IMR-90 (cell line): ENCODE measurements around the gene TOMM40. TPM values are rescaled to one million over a fixed set of nuclear protein-coding genes. Genes with fewer than 3 reads are reported as not detected.

Source experiments
- ATAC-seq: fragments of 200-7000 bp; cut with Tn5 transposase; 2 replicates; pipeline ENCODE4 v1.9.1; 2020; ENCODE audit warnings: low read depth, mild to moderate bottlenecking, moderate library complexity
- BruUV-seq: library from RNA; stranded (reverse); fragments of 400-500 nt; replicated peaks from 2 replicates; lab custom pipeline; 2021; lab: Mats Ljungman, UMichigan
- CTCF ChIA-PET: fragments of 300-600 bp; formaldehyde crosslinking; extraction: SDS; loops from one replicate; lab custom pipeline; 2021; ENCODE audit warnings: antibody characterized with exemption; lab: Yijun Ruan, JAX
- POLR2A ChIA-PET: fragments of 300-600 bp; sonication (Branson Sonifier 250); formaldehyde crosslinking; loops from one replicate; lab custom pipeline; 2022; ENCODE audit warnings: antibody characterized with exemption; ENCODE audit not compliant: unreplicated experiment; lab: Charles Lee
- DNase-seq: peaks from one replicate; pipeline ENCODE4 v3.0.0; 2013
- H2AFZ ChIP-seq: replicated peaks from 2 replicates; pipeline ENCODE3; 2013; ENCODE audit warnings: low read length, mild to moderate bottlenecking; ENCODE audit not compliant: poor library complexity
- H2AK5ac ChIP-seq: 2 replicates; pipeline ENCODE4 v1.6.1; 2013; ENCODE audit warnings: low read depth, low read length, inconsistent platforms
- H2AK9ac ChIP-seq: replicated peaks from 2 replicates; pipeline ENCODE3; 2013; ENCODE audit warnings: mild to moderate bottlenecking, low read depth, low read length, moderate library complexity; ENCODE audit not compliant: poor library complexity
- H2BK120ac ChIP-seq: 2 replicates; pipeline ENCODE4 v1.6.1; 2013; ENCODE audit warnings: low read depth, low read length, inconsistent platforms
- H2BK15ac ChIP-seq: 3 replicates; pipeline ENCODE4 v1.6.1; 2013; ENCODE audit warnings: low read depth, low read length, inconsistent platforms
- H2BK20ac ChIP-seq: 2 replicates; pipeline ENCODE4 v1.6.1; 2013; ENCODE audit warnings: low read depth, mild to moderate bottlenecking, inconsistent platforms, low read length, moderate library complexity
- H2BK5ac ChIP-seq: 2 replicates; pipeline ENCODE4 v1.6.1; 2013; ENCODE audit warnings: mild to moderate bottlenecking, low read depth, low read length, inconsistent platforms; ENCODE audit not compliant: poor library complexity, severe bottlenecking
- H3K14ac ChIP-seq: replicated peaks from 2 replicates; pipeline ENCODE4 v1.6.1; 2013; ENCODE audit warnings: low read depth, low read length, inconsistent platforms
- H3K18ac ChIP-seq: 2 replicates; pipeline ENCODE4 v1.6.1; 2013; ENCODE audit warnings: low read depth, low read length, control low read depth
- H3K23ac ChIP-seq: 2 replicates; pipeline ENCODE4 v1.6.1; 2013; ENCODE audit warnings: low read depth, low read length, inconsistent platforms
- H3K27ac ChIP-seq: 2 replicates; pipeline ENCODE4 v1.5.1; 2013; ENCODE audit warnings: mild to moderate bottlenecking, control low read depth, low read length; ENCODE audit not compliant: insufficient read depth
- H3K27me3 ChIP-seq: 2 replicates; pipeline ENCODE4 v1.6.1; 2013; ENCODE audit warnings: low read length; ENCODE audit not compliant: control insufficient read depth, insufficient read depth
- H3K36me3 ChIP-seq: 2 replicates; pipeline ENCODE4 v1.6.1; 2013; ENCODE audit warnings: low read length, mixed read lengths; ENCODE audit not compliant: control insufficient read depth, insufficient read depth
- H3K4ac ChIP-seq: 2 replicates; pipeline ENCODE4 v1.6.1; 2013; ENCODE audit warnings: low read depth, low read length, inconsistent platforms
- H3K4me1 ChIP-seq: 2 replicates; pipeline ENCODE4 v1.6.1; 2013; ENCODE audit warnings: low read length, mixed read lengths; ENCODE audit not compliant: control insufficient read depth, insufficient read depth
- H3K4me2 ChIP-seq: 2 replicates; pipeline ENCODE4 v1.6.1; 2013; ENCODE audit warnings: low read depth, mild to moderate bottlenecking, control low read depth, low read length, moderate library complexity
- H3K4me3 ChIP-seq: 2 replicates; pipeline ENCODE4 v1.5.1; 2013; ENCODE audit warnings: low read depth, mild to moderate bottlenecking, control low read depth, low read length, moderate library complexity; ENCODE audit not compliant: insufficient read depth
- H3K56ac ChIP-seq: 2 replicates; pipeline ENCODE4 v1.6.1; 2013; ENCODE audit warnings: low read length, inconsistent platforms; ENCODE audit not compliant: insufficient read depth; ENCODE audit errors: extremely low read depth
- H3K79me1 ChIP-seq, 2 experiments: 2 replicates each; pipeline ENCODE4 v1.6.1; 2013; ENCODE audit warnings: low read length in 2 of 2, inconsistent platforms in 1 of 2, low read depth in 1 of 2
- H3K9ac ChIP-seq: 2 replicates; pipeline ENCODE4 v1.6.1; 2013; ENCODE audit warnings: low read depth, low read length, control low read depth
- H3K9me1 ChIP-seq: 2 replicates; pipeline ENCODE4 v1.6.1; 2013; ENCODE audit warnings: low read length, inconsistent platforms; ENCODE audit not compliant: insufficient read depth
- H3K9me3 ChIP-seq: 2 replicates; pipeline ENCODE4 v1.6.1; 2013; ENCODE audit warnings: low read length; ENCODE audit not compliant: control insufficient read depth, insufficient read depth
- H4K20me1 ChIP-seq: 2 replicates; pipeline ENCODE4 v1.6.1; 2013; ENCODE audit warnings: low read length, inconsistent platforms; ENCODE audit not compliant: insufficient read depth
- H4K5ac ChIP-seq: 2 replicates; pipeline ENCODE4 v1.6.1; 2013; ENCODE audit warnings: mild to moderate bottlenecking, low read depth, low read length, control low read depth
- H4K8ac ChIP-seq, 2 experiments: 2 replicates each; pipeline ENCODE4 v1.6.1; 2013; ENCODE audit warnings: low read depth in 2 of 2, low read length in 2 of 2, control low read depth in 1 of 2, inconsistent platforms in 1 of 2
- H4K91ac ChIP-seq: 2 replicates; pipeline ENCODE4 v1.6.1; 2013; ENCODE audit warnings: low read depth, low read length, inconsistent platforms; ENCODE audit not compliant: insufficient read depth
- BHLHE40 ChIP-seq: fragments of 150-350 bp; IDR thresholded peaks from 2 replicates; pipeline ENCODE4 v1.6.1; 2016; ENCODE audit warnings: mild to moderate bottlenecking, low read depth, low read length
- CEBPB ChIP-seq: IDR thresholded peaks from 2 replicates; pipeline ENCODE4 v1.6.1; 2012; ENCODE audit warnings: low read depth, low read length, improper control_type of control experiment
- CHD1 ChIP-seq: IDR thresholded peaks from 2 replicates; pipeline ENCODE4 v1.6.1; 2012; ENCODE audit warnings: low read depth, low read length, improper control_type of control experiment
- FOS ChIP-seq: fragments of 150-350 bp; IDR thresholded peaks from 2 replicates; pipeline ENCODE4 v1.6.1; 2016; ENCODE audit warnings: low read depth, low read length
- MAFK ChIP-seq: IDR thresholded peaks from 2 replicates; pipeline ENCODE4 v1.6.1; 2012; ENCODE audit warnings: low read depth, low read length, improper control_type of control experiment
- MAZ ChIP-seq: IDR thresholded peaks from 2 replicates; pipeline ENCODE4 v1.6.1; 2012; ENCODE audit warnings: low read depth, mild to moderate bottlenecking, low read length, improper control_type of control experiment, moderate library complexity, borderline replicate concordance
- MXI1 ChIP-seq: IDR thresholded peaks from 2 replicates; pipeline ENCODE4 v1.6.1; 2012; ENCODE audit warnings: low read depth, mild to moderate bottlenecking, low read length, moderate library complexity, borderline replicate concordance
- NFE2L2 ChIP-seq: fragments of 150-350 bp; IDR thresholded peaks from 2 replicates; pipeline ENCODE4 v1.6.1; 2016; ENCODE audit warnings: low read depth, mild to moderate bottlenecking, low read length
- POLR2A ChIP-seq: IDR thresholded peaks from 2 replicates; pipeline ENCODE4 v1.6.1; 2012; ENCODE audit warnings: mild to moderate bottlenecking, low read depth, low read length
- RAD21 ChIP-seq: IDR thresholded peaks from 2 replicates; pipeline ENCODE4 v1.6.1; 2012; ENCODE audit warnings: low read length, improper control_type of control experiment
- RCOR1 ChIP-seq: IDR thresholded peaks from 2 replicates; pipeline ENCODE4 v1.6.1; 2012; ENCODE audit warnings: mild to moderate bottlenecking, low read length, improper control_type of control experiment; ENCODE audit not compliant: insufficient replicate concordance
- RFX5 ChIP-seq: IDR thresholded peaks from 2 replicates; pipeline ENCODE4 v1.8.0; 2012; ENCODE audit warnings: low read depth, mild to moderate bottlenecking, low read length, moderate library complexity
- SMC3 ChIP-seq: fragments of 150-350 bp; IDR thresholded peaks from 2 replicates; pipeline ENCODE4 v1.6.1; 2016; ENCODE audit warnings: low read depth, mild to moderate bottlenecking, antibody characterized with exemption, low read length, moderate library complexity
- USF2 ChIP-seq: fragments of 150-350 bp; IDR thresholded peaks from 2 replicates; pipeline ENCODE4 v1.6.1; 2017; ENCODE audit warnings: mild to moderate bottlenecking, antibody characterized with exemption, low read length, low read depth
- WGBS, 2 experiments: methylation state at CpG; one replicate each; pipeline versions ENCODE4 v1.1.5 to v1.1.7; 2013; ENCODE audit warnings: missing lambda C conversion rate in 2 of 2; ENCODE audit not compliant: insufficient read length in 1 of 2; ENCODE audit errors: extremely low coverage in 2 of 2; 5-methylcytosine and 5-hydroxymethylcytosine counted together
- dilution Hi-C: fragments of 300-500 bp; cut with HindIII; formaldehyde crosslinking; loops from one replicate; pipeline ENCODE4 v1.14.3; 2018; ENCODE audit warnings: low sequenced_read_pairs; ENCODE audit not compliant: unreplicated experiment
- in situ Hi-C: fragments of 300-500 bp; cut with MboI; formaldehyde crosslinking; loops from 3 replicates; pipeline ENCODE4 v1.14.3; 2019; ENCODE audit warnings: low sequenced_read_pairs, inconsistent platforms, mixed read lengths
- intact Hi-C: fragments of 100-400 bp; cut with micrococcal nuclease; formaldehyde crosslinking; loops from 2 replicates; pipeline ENCODE4 v1.10.0; 2022
- polyA plus RNA-seq, 3 experiments: library from polyadenylated mRNA; depleted of rRNA; stranded (reverse); fragments of >200 nt; gene quantifications; 2 replicates each; pipeline ENCODE4 v1.2.3, GENCODE V29; 2012; ENCODE audit warnings: low replicate concordance in 1 of 3
- total RNA-seq: library from RNA; depleted of rRNA; stranded (reverse); fragments of >200 nt; gene quantifications from 2 replicates; pipeline ENCODE4 v1.2.3, GENCODE V29; 2012
- TF ChIP-seq, protein P1 (sequence below): conservative IDR thresholded peaks from 2 replicates; pipeline ENCODE4 v1.5.1; 2012; ENCODE audit warnings: mild to moderate bottlenecking, low read depth, low read length, improper control_type of control experiment
- TF ChIP-seq, protein P2 (sequence below): fragments of 150-350 bp; IDR thresholded peaks from 2 replicates; pipeline ENCODE4 v1.6.1; 2016; ENCODE audit warnings: low read depth, mild to moderate bottlenecking, low read length, moderate library complexity, borderline replicate concordance

Gene TOMM40
- total and polyA plus RNA-seq, 2 of the 4 experiments (the other 2 are of a cell fraction): 54.8 to 62.6 TPM

DNA sequence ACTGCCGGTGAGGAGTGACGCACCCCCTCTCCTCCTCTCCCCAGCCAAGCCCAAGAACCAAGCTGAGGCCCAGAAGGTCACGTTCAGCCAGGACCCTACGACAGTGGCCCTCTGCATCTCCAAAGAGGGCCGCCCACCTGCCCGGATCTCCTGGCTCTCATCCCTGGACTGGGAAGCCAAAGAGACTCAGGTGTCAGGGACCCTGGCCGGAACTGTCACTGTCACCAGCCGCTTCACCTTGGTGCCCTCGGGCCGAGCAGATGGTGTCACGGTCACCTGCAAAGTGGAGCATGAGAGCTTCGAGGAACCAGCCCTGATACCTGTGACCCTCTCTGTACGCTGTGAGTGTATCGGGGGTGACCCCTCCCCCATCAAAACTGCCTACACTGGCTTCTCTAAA is 19.2 kb upstream of the TOMM40 start:
- WGBS, 2 experiments: 98% methylated on average over 8 of the region's 14 CpGs; no CpG with 5 or more reads in 1 of the 2 experiments

More for the DNA sequence above, 19.2 kb upstream of the TOMM40 start:
- peaks cover 32% of the 10 kb centered on the region for H4K20me1 ChIP-seq
- TF ChIP-seq SMC3: no peak
- TF ChIP-seq MAFK: no peak
- TF ChIP-seq, protein P1, sequence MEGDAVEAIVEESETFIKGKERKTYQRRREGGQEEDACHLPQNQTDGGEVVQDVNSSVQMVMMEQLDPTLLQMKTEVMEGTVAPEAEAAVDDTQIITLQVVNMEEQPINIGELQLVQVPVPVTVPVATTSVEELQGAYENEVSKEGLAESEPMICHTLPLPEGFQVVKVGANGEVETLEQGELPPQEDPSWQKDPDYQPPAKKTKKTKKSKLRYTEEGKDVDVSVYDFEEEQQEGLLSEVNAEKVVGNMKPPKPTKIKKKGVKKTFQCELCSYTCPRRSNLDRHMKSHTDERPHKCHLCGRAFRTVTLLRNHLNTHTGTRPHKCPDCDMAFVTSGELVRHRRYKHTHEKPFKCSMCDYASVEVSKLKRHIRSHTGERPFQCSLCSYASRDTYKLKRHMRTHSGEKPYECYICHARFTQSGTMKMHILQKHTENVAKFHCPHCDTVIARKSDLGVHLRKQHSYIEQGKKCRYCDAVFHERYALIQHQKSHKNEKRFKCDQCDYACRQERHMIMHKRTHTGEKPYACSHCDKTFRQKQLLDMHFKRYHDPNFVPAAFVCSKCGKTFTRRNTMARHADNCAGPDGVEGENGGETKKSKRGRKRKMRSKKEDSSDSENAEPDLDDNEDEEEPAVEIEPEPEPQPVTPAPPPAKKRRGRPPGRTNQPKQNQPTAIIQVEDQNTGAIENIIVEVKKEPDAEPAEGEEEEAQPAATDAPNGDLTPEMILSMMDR: no peak
- no peak for TF ChIP-seq BHLHE40
- no peak for TF ChIP-seq NFE2L2
- TF ChIP-seq MXI1: no peak
- no peak for TF ChIP-seq RAD21
- TF ChIP-seq RCOR1: no peak
- no peak for TF ChIP-seq FOS
- no peak for TF ChIP-seq MAZ
- no peak for TF ChIP-seq CEBPB
- TF ChIP-seq, protein P2, sequence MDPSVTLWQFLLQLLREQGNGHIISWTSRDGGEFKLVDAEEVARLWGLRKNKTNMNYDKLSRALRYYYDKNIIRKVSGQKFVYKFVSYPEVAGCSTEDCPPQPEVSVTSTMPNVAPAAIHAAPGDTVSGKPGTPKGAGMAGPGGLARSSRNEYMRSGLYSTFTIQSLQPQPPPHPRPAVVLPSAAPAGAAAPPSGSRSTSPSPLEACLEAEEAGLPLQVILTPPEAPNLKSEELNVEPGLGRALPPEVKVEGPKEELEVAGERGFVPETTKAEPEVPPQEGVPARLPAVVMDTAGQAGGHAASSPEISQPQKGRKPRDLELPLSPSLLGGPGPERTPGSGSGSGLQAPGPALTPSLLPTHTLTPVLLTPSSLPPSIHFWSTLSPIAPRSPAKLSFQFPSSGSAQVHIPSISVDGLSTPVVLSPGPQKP: no peak
- no peak for TF ChIP-seq USF2
- TF ChIP-seq POLR2A: no peak
- no peak for TF ChIP-seq RFX5
- TF ChIP-seq CHD1: no peak
- H3K27me3 ChIP-seq: no peaks in the 10 kb centered on the region
- no peak overlapping the region for H3K9ac ChIP-seq
- H3K56ac ChIP-seq: no peak overlapping the region
- peaks cover 12% of the 10 kb centered on the region for H3K9me1 ChIP-seq
- H2AFZ ChIP-seq: no peak overlapping the region
- H3K4me3 ChIP-seq: no peak overlapping the region
- H2BK5ac ChIP-seq: no peak overlapping the region
- no peak overlapping the region for H3K4me2 ChIP-seq
- H4K8ac ChIP-seq: no peak overlapping the region
- H3K9me3 ChIP-seq: no peaks in the 10 kb centered on the region
- H3K23ac ChIP-seq: no peak overlapping the region
- no peak overlapping the region for H2AK9ac ChIP-seq
- H3K18ac ChIP-seq: no peak overlapping the region
- intact Hi-C loops (no loop called here), dilution Hi-C loops (no loop called here), in situ Hi-C loops (no loop called here)
- no peak overlapping the region for H3K4ac ChIP-seq
- DNase-seq (no peak), ATAC-seq (no peak)
- H2BK120ac ChIP-seq: no peak overlapping the region
- H2BK20ac ChIP-seq: no peak overlapping the region
- H3K36me3 ChIP-seq: peaks cover 75% of the 10 kb centered on the region
- H3K79me1 ChIP-seq: peaks cover 31 to 81% of the 10 kb centered on the region in 2 experiments
- no peak overlapping the region for H2BK15ac ChIP-seq
- no peak overlapping the region for H4K5ac ChIP-seq
- no TSS peak for BruUV-seq
- no peak overlapping the region for H3K27ac ChIP-seq
- no peak overlapping the region for H4K91ac ChIP-seq
- peaks cover 2% of the 10 kb centered on the region; the same call in 1 of the 2 replicates for H3K4me1 ChIP-seq
- CTCF ChIA-PET: no interaction called here
- no peak overlapping the region for H2AK5ac ChIP-seq
- POLR2A ChIA-PET: no interaction called here
- no peak overlapping the region for H3K14ac ChIP-seq
